Measurements from ENCODE around the gene DIMT1. TPM values are rescaled to one million over a fixed set of nuclear protein-coding genes. Genes with fewer than 3 reads are reported as not detected.
A peak's percentile ranks its signal among the peaks of the same experiment; 100 is the strongest.

The DIMT1 gene
- total RNA-seq, 1 experiment from 2014 or later, result 43.5 TPM

- ChIA-PET POLR2A (no interaction called here), CTCF (no interaction called here), RAD21 (ENCODE audit: low non-redundant PET in 1 of 2, low total read pairs in 2 of 2, uncharacterized antibody in 2 of 2, unreplicated experiment in 2 of 2) (no interaction called here)
- no peak overlapping the region for H3K9ac ChIP-seq (ENCODE audit: low read length)
- no TSS peak for BruUV-seq (replicated peaks)
- H4K20me1 ChIP-seq (ENCODE audit: insufficient read depth), result no peaks in the 10 kb centered on the region
- DNase-seq (ENCODE audit: low read depth, low spot score) (peak; percentile 21), ATAC-seq (peak; percentile 87)
- no peaks in the 10 kb centered on the region for H3K27me3 ChIP-seq (ENCODE audit: insufficient read depth, low read length)
- no peak overlapping the region for H3K27ac ChIP-seq (ENCODE audit: low read depth, low read length)
- no peaks in the 10 kb centered on the region for H3K9me3 ChIP-seq (ENCODE audit: control insufficient read depth in 1 of 2, insufficient read depth in 1 of 2, low read depth in 1 of 2, low read length in 2 of 2)
- peaks cover 6 to 23% of the 10 kb centered on the region in 2 experiments for H3K4me1 ChIP-seq (ENCODE audit: control insufficient read depth in 1 of 2, insufficient read depth in 2 of 2, low read length in 2 of 2)
- no peak overlapping the region for H2AFZ ChIP-seq (ENCODE audit: low read depth, low read length, poor library complexity, severe bottlenecking)
- H3K4me3 ChIP-seq (replicated peaks in 1 of 2; ENCODE audit: low read depth in 1 of 2, low read length in 2 of 2), result no peak overlapping the region
- TF ChIP-seq FOSL1 (IDR thresholded peaks at IDR 0.05; ENCODE audit: low read depth), result 0 out of 2 replicates have a peak, but pooled peaks have one; percentile 30
- no peak for TF ChIP-seq ZBTB33 (IDR thresholded peaks at IDR 0.05; ENCODE audit: extremely low read depth, insufficient replicate concordance, low read length)
- peak; percentile 24 for TF ChIP-seq YY1 (IDR thresholded peaks at IDR 0.05; ENCODE audit: extremely low read depth, insufficient replicate concordance, low read depth, low read length)
- TF ChIP-seq JUND (IDR thresholded peaks at IDR 0.05), result peak; percentile 28; the same call in 1 of the 2 replicates
- H3K9me2 ChIP-seq (ENCODE audit: insufficient read depth), result no peaks in the 10 kb centered on the region
- peak overlapping the region; percentile 36 for H3K4me2 ChIP-seq (ENCODE audit: low read length)
- intact Hi-C loops (cut with micrococcal nuclease), result no loop called here
- peaks cover 8 to 10% of the 10 kb centered on the region in 2 experiments; a peak in 2 of 4 replicates for H3K36me3 ChIP-seq (ENCODE audit: control insufficient read depth in 1 of 2, insufficient read depth in 2 of 2, low read length in 2 of 2)
- no peaks in the 10 kb centered on the region for H3K79me2 ChIP-seq (ENCODE audit: insufficient read depth, low read length)
These were observed 27.6 kb downstream of the DIMT1 start for GRCh38 chr5:62376064-62376463.

GRCh38 chr5:62375627-62376026 lies 28.1 kb downstream of the DIMT1 start:
- no TSS peak for BruUV-seq (replicated peaks)
- POLR2A ChIA-PET, result no interaction called here
- peaks cover 6 to 23% of the 10 kb centered on the region in 2 experiments for H3K4me1 ChIP-seq (ENCODE audit: control insufficient read depth in 1 of 2, insufficient read depth in 2 of 2, low read length in 2 of 2)
- DNase-seq (ENCODE audit: low read depth, low spot score) (no peak), ATAC-seq (peak; percentile 67)
- no peaks in the 10 kb centered on the region for H3K9me2 ChIP-seq (ENCODE audit: insufficient read depth)
- no peaks in the 10 kb centered on the region for H3K9me3 ChIP-seq (ENCODE audit: control insufficient read depth in 1 of 2, insufficient read depth in 1 of 2, low read depth in 1 of 2, low read length in 2 of 2)
- peak overlapping the region; percentile 36 for H3K4me2 ChIP-seq (ENCODE audit: low read length)
- H4K20me1 ChIP-seq (ENCODE audit: insufficient read depth), result no peaks in the 10 kb centered on the region
- CTCF ChIA-PET, result no interaction called here
- no peaks in the 10 kb centered on the region for H3K79me2 ChIP-seq (ENCODE audit: insufficient read depth, low read length)
- no peak for TF ChIP-seq ZFX (IDR thresholded peaks at IDR 0.05)
- no peak for TF ChIP-seq SIN3A (IDR thresholded peaks at IDR 0.05; ENCODE audit: low read depth)
- no peak for TF ChIP-seq ZNF274 (IDR thresholded peaks at IDR 0.05; ENCODE audit: low read depth, low read length)
- TF ChIP-seq YY1 (IDR thresholded peaks at IDR 0.05; ENCODE audit: extremely low read depth, insufficient replicate concordance, low read depth, low read length), result no peak
- no peak for TF ChIP-seq SRF (IDR thresholded peaks at IDR 0.05; ENCODE audit: low read depth)
- TF ChIP-seq ELF1 (IDR thresholded peaks at IDR 0.05; ENCODE audit: borderline replicate concordance, low read depth), result no peak
- TF ChIP-seq RAD21 (IDR thresholded peaks at IDR 0.05; ENCODE audit: low read depth), result no peak
- TF ChIP-seq FOSL1 (IDR thresholded peaks at IDR 0.05; ENCODE audit: low read depth), result no peak
- no peak for TF ChIP-seq REST (IDR thresholded peaks at IDR 0.05; ENCODE audit: low read depth)
- no peak for TF ChIP-seq JUND (IDR thresholded peaks at IDR 0.05)
- TF ChIP-seq POLR2AphosphoS5 (IDR thresholded peaks at IDR 0.05; ENCODE audit: low read depth, low read length), result no peak
- no peak for TF ChIP-seq EZH2phosphoT487 (IDR thresholded peaks at IDR 0.05; ENCODE audit: borderline replicate concordance)
- TF ChIP-seq SP1 (IDR thresholded peaks at IDR 0.05; ENCODE audit: low read depth), result no peak
- no peak for TF ChIP-seq MAX (IDR thresholded peaks at IDR 0.05)
- no peak overlapping the region for H3K4me3 ChIP-seq (replicated peaks in 1 of 2; ENCODE audit: low read depth in 1 of 2, low read length in 2 of 2)
- no peak overlapping the region for H2AFZ ChIP-seq (ENCODE audit: low read depth, low read length, poor library complexity, severe bottlenecking)
- no peaks in the 10 kb centered on the region for H3K27me3 ChIP-seq (ENCODE audit: insufficient read depth, low read length)
- H3K36me3 ChIP-seq (ENCODE audit: control insufficient read depth in 1 of 2, insufficient read depth in 2 of 2, low read length in 2 of 2), result peaks cover 5 to 10% of the 10 kb centered on the region in 2 experiments; a peak in 2 of 4 replicates
- RAD21 ChIA-PET (ENCODE audit: low non-redundant PET in 1 of 2, low total read pairs in 2 of 2, uncharacterized antibody in 2 of 2, unreplicated experiment in 2 of 2), result no interaction called here
- H3K9ac ChIP-seq (ENCODE audit: low read length), result no peak overlapping the region
- intact Hi-C loops (cut with micrococcal nuclease), result no loop called here
- H3K27ac ChIP-seq (ENCODE audit: low read depth, low read length), result no peak overlapping the region
